Measurements from ENCODE around the gene SPTBN2. TPM values are rescaled to one million over a fixed set of nuclear protein-coding genes. Genes with fewer than 3 reads are reported as not detected.
A peak's percentile ranks its signal among the peaks of the same experiment; 100 is the strongest.

The SPTBN2 gene
- total RNA-seq (2021; fragmentation: NEBNext Ultra II Directional; extraction: Animal tissue kit (Norgen Biotek cat#: 25700)) (69.0 and 71.4 TPM in 2 replicates), polyA plus RNA-seq (2011; rRNA removed) (19.1 and 25.9 TPM in 2 replicates), polyA minus RNA-seq (2011; rRNA and poly(A)+ RNA removed) (37.3 and 37.6 TPM in 2 replicates)
- polyA plus RNA-seq (2011; cell fraction: cytosol; rRNA removed) = 22.8 TPM
- polyA plus RNA-seq (2011; cell fraction: nucleus; rRNA removed) = 87.4 TPM
- polyA plus RNA-seq (2012, experiment 1 of 2) = 33.8 to 72.3 TPM (median 66.2 TPM) in 4 replicates
- polyA plus RNA-seq (2012, experiment 2 of 2) = 35.6 TPM
- polyA plus RNA-seq (2013, experiment 1 of 2) = 24.5 TPM
- 25.1 TPM for polyA plus RNA-seq (2013, experiment 2 of 2)
- polyA minus RNA-seq (2011; cell fraction: cytosol; rRNA and poly(A)+ RNA removed) = 28.1 TPM
- polyA minus RNA-seq (2011; cell fraction: nucleus; rRNA and poly(A)+ RNA removed) = 34.3 TPM
- long read RNA-seq, experiment 1, partial matches to known transcripts = 28 of 35 reads
- long read RNA-seq, experiment 1, other reads (novel, unspliced or antisense) = 3 of 35 reads
- long read RNA-seq, experiment 2, partial matches to known transcripts = 1 of 1 reads
- long read RNA-seq, experiment 2, other reads (novel, unspliced or antisense) = 0 of 1 reads

GRCh38 chr11:66728693-66729385 is at the start of gene SPTBN2:
SPTBN2 (minus strand) TSS chr11:66729216; CDS start chr11:66721240, 7,976 bp downstream.
- H3K14ac ChIP-seq (ENCODE audit: insufficient read length) = no peak within 1 kb of the TSS
- H2AK5ac ChIP-seq (ENCODE audit: low read depth, low read length) = no peak within 1 kb of the TSS
- peak within 1 kb of the TSS; percentile 50 for H4K5ac ChIP-seq (ENCODE audit: insufficient read length, low read depth, low read length)
- ChIA-PET CTCF (ENCODE audit: partially characterized antibody) (interaction anchor here (0.7 to 1.6 kb wide), 5 partner anchors 12 to 166 kb away, joined by 3 to 5 read pairs (median 3); no protein-coding TSS in a partner anchor), POLR2A (ENCODE audit: partially characterized antibody) (interaction anchor here (0.7 to 1.4 kb wide), 6 partner anchors 11 to 249 kb away, joined by 3 to 7 read pairs (median 4); partner anchors contain the start of genes DPP3, RBM4B and RCE1)
- H2BK5ac ChIP-seq (ENCODE audit: low read depth, low read length) = peak within 1 kb of the TSS; percentile 72; the same call in 1 of the 2 replicates
- H2AFZ ChIP-seq (ENCODE audit: low read length) = peak within 1 kb of the TSS; percentile 65
- H3K56ac ChIP-seq (replicated peaks; ENCODE audit: insufficient read length, low read depth, low read length) = no peak within 1 kb of the TSS
- FAIRE-seq (no peak), DNase-seq (ENCODE audit: low read depth in 1 of 2, low spot score in 2 of 2) (peak in 1 of 2 experiments; percentile 79)
- no peak within 1 kb of the TSS for H3K27ac ChIP-seq (ENCODE audit: low read depth, low read length)
- H3K79me2 ChIP-seq (ENCODE audit: control insufficient read depth in 1 of 2, insufficient read depth in 2 of 2, low read length in 2 of 2) = peaks cover 0 to 29% of the 10 kb centered on the region in 2 experiments; a peak in 3 of 4 replicates
- H4K8ac ChIP-seq (ENCODE audit: extremely low read depth, insufficient read depth, low read length) = peak within 1 kb of the TSS; percentile 69
- H2BK20ac ChIP-seq (ENCODE audit: low read length) = peak within 1 kb of the TSS; percentile 72
- no peaks in the 10 kb centered on the region for H4K20me1 ChIP-seq (replicated peaks in 1 of 2; ENCODE audit: control insufficient read depth in 1 of 2, insufficient read depth in 2 of 2, low read length in 2 of 2)
- no peak within 1 kb of the TSS for H3K23ac ChIP-seq (ENCODE audit: insufficient read length)
- no peaks in the 10 kb centered on the region for H3K36me3 ChIP-seq (ENCODE audit: control insufficient read depth in 2 of 4, insufficient read depth in 4 of 4, low read length in 3 of 4)
- H2BK120ac ChIP-seq (replicated peaks; ENCODE audit: low read depth, low read length) = no peak within 1 kb of the TSS
- peaks cover 0 to 27% (median 15%) of the 10 kb centered on the region in 4 experiments; a peak in 6 of 7 replicates for H3K27me3 ChIP-seq (replicated peaks in 1 of 4; ENCODE audit: control insufficient read depth in 3 of 4, extremely low read depth in 1 of 4, insufficient read depth in 3 of 4, low read length in 3 of 4)
- H3K9me3 ChIP-seq (ENCODE audit: insufficient read depth in 2 of 2, low read depth in 1 of 2, low read length in 1 of 2) = no peaks in the 10 kb centered on the region
- H3K4me1 ChIP-seq (replicated peaks in 1 of 4; ENCODE audit: control insufficient read depth in 3 of 4, insufficient read depth in 4 of 4, low read length in 3 of 4) = peaks cover 6 to 23% (median 13%) of the 10 kb centered on the region in 4 experiments; a peak in 6 of 7 replicates
- peak within 1 kb of the TSS; percentile 29 for H4K91ac ChIP-seq (replicated peaks; ENCODE audit: insufficient read length, low read length)
- WGBS, 2 experiments (ENCODE audit: extremely low coverage in 1 of 2, insufficient coverage in 1 of 2, insufficient read length in 1 of 2, insufficient replicate concordance in 2 of 2, low coverage in 1 of 2, low lambda C conversion rate in 2 of 2, missing lambda C conversion rate in 1 of 2) = 7% methylated on average over 25 of the region's 25 CpGs; no CpG with 5 or more reads in 1 of the 2 experiments
- H3K9ac ChIP-seq (replicated peaks in 1 of 4; ENCODE audit: extremely low read depth in 1 of 4, low read depth in 3 of 4, low read length in 3 of 4) = peak within 1 kb of the TSS; percentile 29 to 68 (median 56); a peak in 6 of 7 replicates
- H2BK15ac ChIP-seq (ENCODE audit: low read length) = peak within 1 kb of the TSS; percentile 98
- peak within 1 kb of the TSS; percentile 89; the same call in 1 of the 2 replicates for H2BK12ac ChIP-seq (ENCODE audit: low read depth, low read length)
- H3K23me2 ChIP-seq (ENCODE audit: low read depth, low read length) = peaks cover 9% of the 10 kb centered on the region
- 0 out of 2 replicates have a peak, but pooled peaks cover 5% of the 10 kb centered on the region for H3K79me1 ChIP-seq (ENCODE audit: low read depth, low read length)
- H3K18ac ChIP-seq (ENCODE audit: extremely low read depth, low read length) = peak within 1 kb of the TSS; percentile 53; the same call in 1 of the 2 replicates
- H3K4ac ChIP-seq (replicated peaks; ENCODE audit: insufficient read length, low read depth, low read length) = peak within 1 kb of the TSS; percentile 33
- peak within 1 kb of the TSS; percentile 81 to 84 for H3K4me2 ChIP-seq (ENCODE audit: insufficient read depth in 1 of 2, low read depth in 2 of 2, low read length in 2 of 2)
- peak within 1 kb of the TSS; percentile 49 to 74 (median 70) for H3K4me3 ChIP-seq (ENCODE audit: extremely low read depth in 1 of 4, insufficient read depth in 2 of 4, low read depth in 3 of 4, low read length in 4 of 4)
- TF ChIP-seq CHD2 (IDR thresholded peaks at IDR 0.05; ENCODE audit: low read length) (no peak), GABPA (IDR thresholded peaks at IDR 0.05; ENCODE audit: borderline replicate concordance, insufficient read depth, low read length) (0 out of 2 replicates have a peak, but pooled peaks have one; percentile 43), HDAC2 (IDR thresholded peaks at IDR 0.05; ENCODE audit: borderline replicate concordance in 1 of 2, low read depth in 2 of 2, low read length in 2 of 2) (no peak), KDM4A (IDR thresholded peaks at IDR 0.05; ENCODE audit: low read depth, low read length, severe bottlenecking) (peak; percentile 13), RAD21 (IDR thresholded peaks at IDR 0.05 in 1 of 2, conservative IDR thresholded peaks at IDR 0.05 in 1 of 2; ENCODE audit: low read depth in 2 of 2, low read length in 2 of 2) (no peak)
- TF ChIP-seq, protein P1, sequence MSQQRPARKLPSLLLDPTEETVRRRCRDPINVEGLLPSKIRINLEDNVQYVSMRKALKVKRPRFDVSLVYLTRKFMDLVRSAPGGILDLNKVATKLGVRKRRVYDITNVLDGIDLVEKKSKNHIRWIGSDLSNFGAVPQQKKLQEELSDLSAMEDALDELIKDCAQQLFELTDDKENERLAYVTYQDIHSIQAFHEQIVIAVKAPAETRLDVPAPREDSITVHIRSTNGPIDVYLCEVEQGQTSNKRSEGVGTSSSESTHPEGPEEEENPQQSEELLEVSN (IDR thresholded peaks at IDR 0.05) = peak; percentile 12

All from H1 (cell line).